CD4-positive, alpha-beta T cell treated with Interleukin-17A for 1 hour (primary cell): Measurements from ENCODE around the gene ZNF235.
A peak's percentile ranks its signal among the peaks of the same experiment; 100 is the strongest.
"Not testable (repeated sequence)": the region's sequence is repeated elsewhere in the genome, so short reads cannot be mapped to it uniquely, and the experiment has no call there.

ENCODE experiments used
- DNase-seq: peaks from one replicate; pipeline ENCODE4 v3.0.0-alpha.2; 2020

ZNF235 gene

GRCh38 chr19:44304659-44305193 is at the start of gene ZNF235:
Gene ZNF235 (minus strand): TSS chr19:44305025. CDS start chr19:44303404, 1,621 bp downstream.
- peak; percentile 84 for DNase-seq

GRCh38 chr19:44346556-44346955 is 41.7 kb upstream of the ZNF235 start:
- no peak for DNase-seq

- DNase-seq: no peak
Observed at GRCh38 chr19:44345959-44346358, 41.1 kb upstream of the ZNF235 start.

GRCh38 chr19:44344255-44344654 is 39.4 kb upstream of the ZNF235 start:
- no peak for DNase-seq

- DNase-seq: no peak
Observed at GRCh38 chr19:44341794-44342193, 37.0 kb upstream of the ZNF235 start.

- not testable (repeated sequence) for DNase-seq
Observed at GRCh38 chr19:44334639-44335038, 29.8 kb upstream of the ZNF235 start.

GRCh38 chr19:44332145-44332544 is 27.3 kb upstream of the ZNF235 start:
- DNase-seq: no peak

GRCh38 chr19:44315883-44316282 is 11.1 kb upstream of the ZNF235 start:
- no peak for DNase-seq

GRCh38 chr19:44313231-44313630 is 8.4 kb upstream of the ZNF235 start:
- no peak for DNase-seq

- no peak for DNase-seq
Observed at GRCh38 chr19:44308011-44308410, 3.2 kb upstream of the ZNF235 start.

- DNase-seq: no peak
Observed at GRCh38 chr19:44306283-44306682, 1.5 kb upstream of the ZNF235 start.

- DNase-seq: no peak
Observed at GRCh38 chr19:44305457-44305856, 632 bp upstream of the ZNF235 start.

GRCh38 chr19:44303976-44304568 is 753 bp downstream of the ZNF235 start:
- no peak for DNase-seq

GRCh38 chr19:44303320-44303719 is 1.5 kb downstream of the ZNF235 start:
- no peak for DNase-seq

- DNase-seq: no peak
Observed at GRCh38 chr19:44284968-44285367, 19.9 kb downstream of the ZNF235 start.

GRCh38 chr19:44282846-44283245 is 22.0 kb downstream of the ZNF235 start:
- no peak for DNase-seq

GRCh38 chr19:44280916-44281315 is 23.9 kb downstream of the ZNF235 start:
- no peak for DNase-seq

- no peak for DNase-seq
Observed at GRCh38 chr19:44278181-44278690, 26.6 kb downstream of the ZNF235 start.

GRCh38 chr19:44277331-44277730 is 27.5 kb downstream of the ZNF235 start:
- DNase-seq: no peak

GRCh38 chr19:44260695-44261446 is 44.0 kb downstream of the ZNF235 start:
- no peak for DNase-seq

GRCh38 chr19:44260343-44260681 is 44.5 kb downstream of the ZNF235 start:
- DNase-seq: no peak

- no peak for DNase-seq
Observed at GRCh38 chr19:44258835-44259413, 45.9 kb downstream of the ZNF235 start.

- DNase-seq: no peak
Observed at GRCh38 chr19:44258136-44258535, 46.7 kb downstream of the ZNF235 start.
